K562 (cell line): Measurements from ENCODE around the gene NMT1. TPM values are rescaled to one million over a fixed set of nuclear protein-coding genes. Genes with fewer than 3 reads are reported as not detected.

Source experiments
- ATF1 ChIP-seq, 2 experiments: fragments of 450-650 bp in 1 of 2; IDR thresholded peaks; 2 replicates each; pipeline ENCODE4 v1.6.1; 2016; ENCODE audit warnings: missing compliant biosample characterization in 1 of 2, missing genetic modification characterization in 1 of 2
- CC2D1A ChIP-seq: fragments of 450-650 bp; IDR thresholded peaks from 2 replicates; pipeline ENCODE4 v1.6.1; 2017; ENCODE audit warnings: mild to moderate bottlenecking
- CEBPZ ChIP-seq: fragments of 150-350 bp; IDR thresholded peaks from 2 replicates; pipeline ENCODE4 v1.6.1; 2014; ENCODE audit warnings: low read depth, mild to moderate bottlenecking, low read length, borderline replicate concordance
- FOXO4 ChIP-seq: fragments of 450-650 bp; formaldehyde crosslinking; IDR thresholded peaks from 2 replicates; pipeline ENCODE4 v1.4.0; 2020; ENCODE audit warnings: mild to moderate bottlenecking, moderate library complexity
- HOMEZ ChIP-seq: fragments of 250-450 bp; sonication (Bioruptor Pico); IDR thresholded peaks from 2 replicates; pipeline ENCODE4 v1.4.0; 2020; ENCODE audit warnings: mild to moderate bottlenecking, moderate library complexity
- MTA1 ChIP-seq: fragments of 450-650 bp; IDR thresholded peaks from 2 replicates; pipeline ENCODE4 v1.6.1; 2017; ENCODE audit warnings: borderline replicate concordance
- PHF21A ChIP-seq: fragments of 450-650 bp; IDR thresholded peaks from 2 replicates; pipeline ENCODE4 v1.6.1; 2017; ENCODE audit warnings: low read depth, borderline replicate concordance
- POLR3A ChIP-seq: IDR thresholded peaks from 2 replicates; pipeline ENCODE4 v1.6.1; 2011; ENCODE audit warnings: borderline replicate concordance, mild to moderate bottlenecking, moderate library complexity; ENCODE audit not compliant: insufficient read length, insufficient read depth; ENCODE audit errors: extremely low read depth
- RFX1 ChIP-seq: fragments of 450-650 bp; IDR thresholded peaks from 2 replicates; pipeline ENCODE4 v1.6.1; 2016; ENCODE audit warnings: mild to moderate bottlenecking, moderate library complexity
- SFPQ ChIP-seq: fragments of 200-400 bp; formaldehyde crosslinking; IDR thresholded peaks from 2 replicates; pipeline ENCODE4 v1.6.1; 2017; ENCODE audit warnings: mild to moderate bottlenecking, low read depth, low read length, moderate library complexity
- SLC30A9 ChIP-seq: fragments of 250-450 bp; sonication (Bioruptor Pico); IDR thresholded peaks from 2 replicates; pipeline ENCODE4 v1.8.0; 2022; ENCODE audit warnings: mild to moderate bottlenecking, moderate library complexity
- TARDBP ChIP-seq: fragments of 450-650 bp; IDR thresholded peaks from 2 replicates; pipeline ENCODE4 v1.6.1; 2016
- U2AF1 ChIP-seq: fragments of 200-400 bp; formaldehyde crosslinking; optimal IDR thresholded peaks from 2 replicates; pipeline ENCODE3; 2017; ENCODE audit warnings: mild to moderate bottlenecking, low read depth, low read length, moderate library complexity
- ZBTB1 ChIP-seq: sonication (generic); formaldehyde crosslinking; IDR thresholded peaks from 2 replicates; pipeline ENCODE4 v1.8.1; 2023; ENCODE audit warnings: missing genetic modification reagents, low read depth, mild to moderate bottlenecking, borderline replicate concordance
- ZEB2 ChIP-seq: fragments of 450-650 bp; IDR thresholded peaks from 2 replicates; pipeline ENCODE4 v1.6.1; 2016
- ZNF239 ChIP-seq: fragments of 250-450 bp; sonication (Bioruptor Pico); IDR thresholded peaks from 2 replicates; pipeline ENCODE4 v1.4.0; 2020; ENCODE audit warnings: mild to moderate bottlenecking
- ZNF280A ChIP-seq: fragments of 450-650 bp; IDR thresholded peaks from 2 replicates; pipeline ENCODE4 v1.6.1; 2018; ENCODE audit warnings: mild to moderate bottlenecking, low read depth; ENCODE audit not compliant: partially characterized antibody
- ZNF444 ChIP-seq: fragments of 250-450 bp; sonication (Bioruptor Pico); IDR thresholded peaks from 2 replicates; pipeline ENCODE4 v1.4.0; 2020; ENCODE audit warnings: mild to moderate bottlenecking, moderate library complexity
- ZNF551 ChIP-seq: fragments of 250-450 bp; sonication (Bioruptor Pico); IDR thresholded peaks from 2 replicates; pipeline ENCODE4 v1.5.0; 2021; ENCODE audit warnings: mild to moderate bottlenecking, moderate library complexity
- ZNF79 ChIP-seq: fragments of 250-450 bp; sonication (Bioruptor Pico); IDR thresholded peaks from 2 replicates; pipeline ENCODE4 v1.4.0; 2020; ENCODE audit warnings: low read depth, mild to moderate bottlenecking, moderate library complexity
- polyA plus RNA-seq, 8 experiments: library from polyadenylated mRNA; depleted of rRNA in 4 of 8; stranded (reverse) in 5 of 8; unstranded in 3 of 8; fragments of >200 nt; fragmentation: Nextera tagmentation in 2 of 8; fragmentation: Illumina TruSeq in 1 of 8; extraction: Ambion mirVana in 2 of 8; extraction: Trizol in 1 of 8; gene quantifications; 2 replicates each; pipeline versions ENCODE4 v1.2.1 to v1.2.3, GENCODE V29; 2011 to 2014; ENCODE audit warnings: inconsistent platforms in 1 of 8, missing spikeins in 1 of 8
- total RNA-seq, 7 experiments: library from RNA; depleted of rRNA in 6 of 7; stranded (reverse); fragments of >200 nt in 6 of 7; fragmentation: Illumina TruSeq in 2 of 7; extraction: Trizol in 2 of 7; gene quantifications; 2 replicates each; pipeline versions ENCODE4 v1.2.1 to v1.2.3, GENCODE V29; 2011 to 2021; ENCODE audit warnings: low replicate concordance in 1 of 7

Gene NMT1
- total and polyA plus RNA-seq, 9 of the 15 experiments (the other 6 are each of a cell fraction or from before 2014, with no cell fraction given): 86.7 to 569 (median 213) TPM

- TF ChIP-seq SFPQ (no peak), ATF1 (CRISPR knock-in tag; IDR thresholded peaks at IDR 0.05) (no peak), ATF1 (tag; IDR thresholded peaks at IDR 0.05) (no peak), ZNF444 (CRISPR knock-in tag) (no peak), PHF21A (no peak), ZNF239 (CRISPR knock-in tag) (no peak), CEBPZ (no peak), MTA1 (peak; percentile 79; the same call in 1 of the 2 replicates), CC2D1A (0 out of 2 replicates have a peak, but pooled peaks have one; percentile 10), FOXO4 (CRISPR knock-in tag) (no peak), ZEB2 (peak; percentile 47; the same call in 1 of the 2 replicates), ZNF551 (no peak), POLR3A (no peak), ZNF280A (no peak), RFX1 (no peak), ZNF79 (CRISPR knock-in tag) (no peak), U2AF1 (no peak), ZBTB1 (CRISPR knock-in tag) (no peak), SLC30A9 (no peak), TARDBP (no peak), HOMEZ (CRISPR knock-in tag) (no peak)
Measured at GRCh38 chr17:45063198-45063597, 2.1 kb downstream of the NMT1 start (continued).
